Spinal cord (tissue), 10 donors: ENCODE measurements around the gene LILRB2. TPM values are rescaled to one million over a fixed set of nuclear protein-coding genes. Genes with fewer than 3 reads are reported as not detected.

Experiments used
- DNase-seq, 6 donors: peaks; one replicate each; pipeline versions ENCODE4 v3.0.0 to v3.0.0-alpha.2; 2013 to 2015; ENCODE audit warnings: low spot score in 6 of 6, low read depth in 4 of 6
- H3K27ac ChIP-seq: one replicate; pipeline ENCODE4 v1.5.1; 2013; ENCODE audit warnings: low read depth, low read length, control low read depth
- H3K27me3 ChIP-seq: one replicate; pipeline ENCODE4 v1.6.1; 2013; ENCODE audit warnings: low read length; ENCODE audit not compliant: control insufficient read depth, insufficient read depth
- H3K36me3 ChIP-seq: one replicate; pipeline ENCODE4 v1.6.1; 2013; ENCODE audit warnings: low read length; ENCODE audit not compliant: control insufficient read depth, insufficient read depth
- H3K4me1 ChIP-seq: one replicate; pipeline ENCODE4 v1.6.1; 2013; ENCODE audit warnings: low read length; ENCODE audit not compliant: control insufficient read depth, insufficient read depth
- H3K4me3 ChIP-seq: one replicate; pipeline ENCODE4 v1.5.1; 2013; ENCODE audit warnings: low read depth, low read length, control low read depth
- H3K9me3 ChIP-seq: one replicate; pipeline ENCODE4 v1.6.1; 2013; ENCODE audit warnings: low read length; ENCODE audit not compliant: control insufficient read depth, insufficient read depth
- WGBS: methylation state at CpG from one replicate; pipeline ENCODE4 v1.1.5; 2013; ENCODE audit warnings: missing lambda C conversion rate; ENCODE audit not compliant: insufficient coverage; 5-methylcytosine and 5-hydroxymethylcytosine counted together
- polyA plus RNA-seq, 2 donors: library from polyadenylated mRNA; unstranded; fragments of 120-200 nt; gene quantifications; one replicate each; pipeline ENCODE4 v1.2.1, GENCODE V29; 2013; ENCODE audit not compliant: insufficient read length in 2 of 2
- total RNA-seq, 2 donors: library from RNA; depleted of rRNA in 1 of 2; stranded (reverse); fragments of 120-200 nt in 1 of 2; fragments of >200 nt in 1 of 2; gene quantifications; one replicate each; pipeline versions ENCODE4 v1.2.3 to v1.2.4, GENCODE V29; 2013 to 2014
- donor health status: healthy.

The LILRB2 gene
- total and polyA plus RNA-seq, 4 donors = 0.43 to 1.6 (median 0.57) TPM

- Histone ChIP-seq H3K4me1 (no peaks in the 10 kb centered on the region), H3K36me3 (no peaks in the 10 kb centered on the region), H3K27me3 (peaks cover 2% of the 10 kb centered on the region), H3K4me3 (no peak overlapping the region), H3K27ac (no peak overlapping the region), H3K9me3 (no peaks in the 10 kb centered on the region)
- no peak for DNase-seq
- WGBS = 87% methylated on average over 5 of the region's 7 CpGs
These were observed 38.1 kb upstream of the LILRB2 start for GRCh38 chr19:54319049-54319448.

- Histone ChIP-seq H3K36me3 (no peaks in the 10 kb centered on the region), H3K4me3 (no peak overlapping the region), H3K9me3 (no peaks in the 10 kb centered on the region), H3K27me3 (peaks cover 2% of the 10 kb centered on the region), H3K27ac (no peak overlapping the region), H3K4me1 (no peaks in the 10 kb centered on the region)
- WGBS = 92% methylated on average over 6 of the region's 9 CpGs
- DNase-seq = no peak
These were observed 37.0 kb upstream of the LILRB2 start for GRCh38 chr19:54317965-54318240.

- Histone ChIP-seq H3K4me1 (no peaks in the 10 kb centered on the region), H3K27me3 (peaks cover 2% of the 10 kb centered on the region), H3K27ac (no peak overlapping the region), H3K4me3 (no peak overlapping the region), H3K36me3 (no peaks in the 10 kb centered on the region), H3K9me3 (no peaks in the 10 kb centered on the region)
- 74% methylated on average over 26 of the region's 29 CpGs for WGBS
- no peak for DNase-seq
These were observed 36.4 kb upstream of the LILRB2 start for GRCh38 chr19:54317108-54317964.

- H3K27ac ChIP-seq = no peak overlapping the region
- DNase-seq = peak in 1 of 6 donors; percentile 51
- H3K27me3 ChIP-seq = peaks cover 2% of the 10 kb centered on the region
- H3K36me3 ChIP-seq = no peaks in the 10 kb centered on the region
- no peak overlapping the region for H3K4me3 ChIP-seq
- WGBS = 59% methylated on average over 9 of the region's 11 CpGs
- no peaks in the 10 kb centered on the region for H3K9me3 ChIP-seq
- H3K4me1 ChIP-seq = no peaks in the 10 kb centered on the region
These were observed 35.8 kb upstream of the LILRB2 start for GRCh38 chr19:54316746-54317107.

- 77% methylated on average over 6 of the region's 10 CpGs for WGBS
- DNase-seq = no peak
- Histone ChIP-seq H3K27ac (no peak overlapping the region), H3K4me1 (no peaks in the 10 kb centered on the region), H3K9me3 (no peaks in the 10 kb centered on the region), H3K4me3 (no peak overlapping the region), H3K36me3 (no peaks in the 10 kb centered on the region), H3K27me3 (peaks cover 2% of the 10 kb centered on the region)
These were observed 35.0 kb upstream of the LILRB2 start for GRCh38 chr19:54315956-54316355.

- Histone ChIP-seq H3K27ac (no peak within 1 kb of the TSS), H3K36me3 (no peaks in the 10 kb centered on the region), H3K4me3 (no peak within 1 kb of the TSS), H3K4me1 (no peaks in the 10 kb centered on the region), H3K9me3 (no peaks in the 10 kb centered on the region), H3K27me3 (peaks cover 2% of the 10 kb centered on the region)
- 52% methylated on average over 12 of the region's 13 CpGs for WGBS
- no peak for DNase-seq
These were observed 31.8 kb upstream of the LILRB2 start, which contains the start of gene LILRA5 for GRCh38 chr19:54312436-54313377. Gene LILRA5, minus strand, starts transcription at chr19:54313166. Its CDS starts 147 bp downstream, at chr19:54313019.

GRCh38 chr19:54312011-54312410 lies 31.1 kb upstream of the LILRB2 start:
- 54% methylated on average over 5 of the region's 6 CpGs for WGBS
- peaks cover 2% of the 10 kb centered on the region for H3K27me3 ChIP-seq
- no peak for DNase-seq
- no peaks in the 10 kb centered on the region for H3K9me3 ChIP-seq
- H3K36me3 ChIP-seq = no peaks in the 10 kb centered on the region
- no peak overlapping the region for H3K4me3 ChIP-seq
- no peaks in the 10 kb centered on the region for H3K4me1 ChIP-seq
- no peak overlapping the region for H3K27ac ChIP-seq

GRCh38 chr19:54311486-54311885 lies 30.6 kb upstream of the LILRB2 start:
- Histone ChIP-seq H3K4me3 (no peak overlapping the region), H3K27me3 (no peaks in the 10 kb centered on the region), H3K9me3 (no peaks in the 10 kb centered on the region), H3K4me1 (no peaks in the 10 kb centered on the region), H3K36me3 (no peaks in the 10 kb centered on the region), H3K27ac (no peak overlapping the region)
- no peak for DNase-seq
- WGBS = no CpG with 5 or more reads among the region's 5 CpGs

GRCh38 chr19:54310543-54310942 lies 29.6 kb upstream of the LILRB2 start:
- WGBS = 89% methylated on average over 5 of the region's 5 CpGs
- H3K9me3 ChIP-seq = no peaks in the 10 kb centered on the region
- no peak for DNase-seq
- H3K4me1 ChIP-seq = no peaks in the 10 kb centered on the region
- no peaks in the 10 kb centered on the region for H3K27me3 ChIP-seq
- H3K27ac ChIP-seq = no peak overlapping the region
- no peaks in the 10 kb centered on the region for H3K36me3 ChIP-seq
- H3K4me3 ChIP-seq = no peak overlapping the region
